Astrocyte (in vitro differentiated cells and primary cell): ENCODE data around the gene ZNF385D. TPM values are rescaled to one million over a fixed set of nuclear protein-coding genes. Genes with fewer than 3 reads are reported as not detected.

Source experiments
- DNase-seq: peaks from one replicate; pipeline ENCODE4 v3.0.0-alpha.2; 2010; ENCODE audit warnings: low read depth
- FAIRE-seq: peaks from 2 replicates; lab custom pipeline; 2011; peaks lifted over from hg19 to GRCh38; lab: Jason Lieb, UNC
- H2AFZ ChIP-seq: 2 replicates; pipeline ENCODE4 v1.6.0; 2012; ENCODE audit warnings: low read depth, low read length, inconsistent platforms
- H3K27ac ChIP-seq: 2 replicates; pipeline ENCODE4 v1.5.1; 2011; ENCODE audit warnings: low read depth, low read length, inconsistent platforms
- H3K27me3 ChIP-seq: 2 replicates; pipeline ENCODE4 v1.6.0; 2011; ENCODE audit warnings: low read length, inconsistent platforms; ENCODE audit not compliant: insufficient read depth
- H3K36me3 ChIP-seq: 2 replicates; pipeline ENCODE4 v1.5.1; 2011; ENCODE audit warnings: low read length, inconsistent platforms; ENCODE audit not compliant: insufficient read depth
- H3K4me1 ChIP-seq: 2 replicates; pipeline ENCODE4 v1.5.1; 2011; ENCODE audit warnings: low read length, inconsistent platforms; ENCODE audit not compliant: insufficient read depth
- H3K4me2 ChIP-seq: 2 replicates; pipeline ENCODE4 v1.6.0; 2012; ENCODE audit warnings: low read length, inconsistent platforms
- H3K4me3 ChIP-seq: 2 replicates; pipeline ENCODE4 v1.5.1; 2011; ENCODE audit warnings: low read depth, mild to moderate bottlenecking, low read length, inconsistent platforms; ENCODE audit not compliant: insufficient read depth
- H3K79me2 ChIP-seq: 2 replicates; pipeline ENCODE4 v1.6.0; 2012; ENCODE audit warnings: mild to moderate bottlenecking, low read length, inconsistent platforms; ENCODE audit not compliant: insufficient read depth
- H3K9ac ChIP-seq: 2 replicates; pipeline ENCODE4 v1.6.0; 2012; ENCODE audit warnings: mild to moderate bottlenecking, low read length, inconsistent platforms
- H3K9me3 ChIP-seq: 2 replicates; pipeline ENCODE4 v1.5.1; 2012; ENCODE audit warnings: low read depth, mild to moderate bottlenecking, low read length, inconsistent platforms; ENCODE audit not compliant: insufficient read depth
- H4K20me1 ChIP-seq: 2 replicates; pipeline ENCODE4 v1.6.0; 2012; ENCODE audit warnings: low read length, inconsistent platforms; ENCODE audit not compliant: insufficient read depth
- H3K27ac Mint-ChIP-seq: one replicate; pipeline ENCODE4 v1.8.0; 2021; ENCODE audit warnings: mild to moderate bottlenecking, mixed read lengths; ENCODE audit not compliant: unreplicated experiment
- H3K27me3 Mint-ChIP-seq: one replicate; pipeline ENCODE4 v1.8.0; 2021; ENCODE audit warnings: low read depth, mixed read lengths; ENCODE audit not compliant: unreplicated experiment
- H3K36me3 Mint-ChIP-seq: one replicate; pipeline ENCODE4 v1.8.0; 2021; ENCODE audit warnings: low read depth, mixed read lengths; ENCODE audit not compliant: unreplicated experiment
- H3K4me1 Mint-ChIP-seq: one replicate; pipeline ENCODE4 v1.8.0; 2021; ENCODE audit warnings: low read depth, mixed read lengths; ENCODE audit not compliant: unreplicated experiment
- H3K4me3 Mint-ChIP-seq: one replicate; pipeline ENCODE4 v1.8.0; 2021; ENCODE audit warnings: mild to moderate bottlenecking, moderate library complexity, mixed read lengths; ENCODE audit not compliant: unreplicated experiment
- H3K9me3 Mint-ChIP-seq: one replicate; pipeline ENCODE4 v1.8.0; 2021; ENCODE audit warnings: mild to moderate bottlenecking, mixed read lengths; ENCODE audit not compliant: unreplicated experiment
- EZH2 ChIP-seq: IDR thresholded peaks from 2 replicates; pipeline ENCODE4 v1.6.1; 2012; ENCODE audit warnings: mild to moderate bottlenecking, low read length, inconsistent platforms; ENCODE audit not compliant: insufficient read depth
- total RNA-seq: library from RNA; stranded (reverse); gene quantifications from 2 replicates; pipeline ENCODE4 v1.2.1, GENCODE V29; 2021
- TF ChIP-seq, protein P1 (sequence below): IDR thresholded peaks from 2 replicates; pipeline ENCODE4 v1.5.1; 2011; ENCODE audit warnings: low read depth, mild to moderate bottlenecking, inconsistent platforms, low read length, moderate library complexity; ENCODE audit not compliant: insufficient read depth

Gene ZNF385D
- total RNA-seq, 1 donor from 2014 or later = 7.8 TPM

DNA sequence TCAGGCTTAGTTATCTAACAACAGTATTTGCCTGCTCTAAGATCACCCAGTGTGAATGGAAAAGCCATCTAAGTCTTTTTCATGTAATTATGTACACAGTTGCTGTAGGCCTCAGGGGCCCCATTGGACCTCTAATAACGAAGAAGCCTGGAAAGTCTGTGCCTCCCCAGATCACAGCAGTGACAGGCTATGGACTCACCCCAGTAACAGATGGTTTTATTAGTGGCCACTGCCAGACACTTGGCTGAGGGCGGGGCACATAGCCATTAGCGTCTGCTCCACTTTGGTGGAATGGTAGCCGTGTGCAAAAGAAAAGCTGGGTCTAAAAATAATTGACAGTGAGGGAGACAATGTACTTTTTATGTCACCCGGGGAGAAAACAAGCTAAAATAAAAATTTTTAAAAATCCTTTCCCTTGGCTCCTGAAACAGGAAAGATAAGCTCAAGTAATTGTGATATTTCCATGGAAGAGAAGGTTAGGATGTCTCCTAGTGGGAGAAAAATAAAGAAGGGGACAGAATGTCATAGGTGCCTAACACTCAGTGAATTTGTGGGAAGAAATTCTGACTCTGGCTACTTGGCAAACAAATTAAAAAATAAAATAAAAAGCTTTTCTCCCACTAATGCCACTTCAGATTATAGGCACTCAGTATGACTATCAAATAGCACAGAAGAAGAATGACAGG lies 44.3 kb upstream of the ZNF385D start:
- H3K9ac ChIP-seq = no peak overlapping the region
- no peaks in the 10 kb centered on the region for H3K36me3 Mint-ChIP-seq
- H2AFZ ChIP-seq = no peak overlapping the region
- H3K36me3 ChIP-seq = no peaks in the 10 kb centered on the region
- no peak overlapping the region for H3K4me3 Mint-ChIP-seq
- no peaks in the 10 kb centered on the region for H3K4me1 ChIP-seq
- H3K27ac Mint-ChIP-seq = no peak overlapping the region
- FAIRE-seq (no peak), DNase-seq (no peak)
- no peak overlapping the region for H3K4me2 ChIP-seq
- H3K9me3 Mint-ChIP-seq = no peaks in the 10 kb centered on the region
- no peak overlapping the region for H3K4me3 ChIP-seq
- TF ChIP-seq, protein P1, sequence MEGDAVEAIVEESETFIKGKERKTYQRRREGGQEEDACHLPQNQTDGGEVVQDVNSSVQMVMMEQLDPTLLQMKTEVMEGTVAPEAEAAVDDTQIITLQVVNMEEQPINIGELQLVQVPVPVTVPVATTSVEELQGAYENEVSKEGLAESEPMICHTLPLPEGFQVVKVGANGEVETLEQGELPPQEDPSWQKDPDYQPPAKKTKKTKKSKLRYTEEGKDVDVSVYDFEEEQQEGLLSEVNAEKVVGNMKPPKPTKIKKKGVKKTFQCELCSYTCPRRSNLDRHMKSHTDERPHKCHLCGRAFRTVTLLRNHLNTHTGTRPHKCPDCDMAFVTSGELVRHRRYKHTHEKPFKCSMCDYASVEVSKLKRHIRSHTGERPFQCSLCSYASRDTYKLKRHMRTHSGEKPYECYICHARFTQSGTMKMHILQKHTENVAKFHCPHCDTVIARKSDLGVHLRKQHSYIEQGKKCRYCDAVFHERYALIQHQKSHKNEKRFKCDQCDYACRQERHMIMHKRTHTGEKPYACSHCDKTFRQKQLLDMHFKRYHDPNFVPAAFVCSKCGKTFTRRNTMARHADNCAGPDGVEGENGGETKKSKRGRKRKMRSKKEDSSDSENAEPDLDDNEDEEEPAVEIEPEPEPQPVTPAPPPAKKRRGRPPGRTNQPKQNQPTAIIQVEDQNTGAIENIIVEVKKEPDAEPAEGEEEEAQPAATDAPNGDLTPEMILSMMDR = no peak
- no peak for TF ChIP-seq EZH2
- no peaks in the 10 kb centered on the region for H4K20me1 ChIP-seq
- H3K27ac ChIP-seq = no peak overlapping the region
- no peaks in the 10 kb centered on the region for H3K4me1 Mint-ChIP-seq
- H3K27me3 Mint-ChIP-seq = no peaks in the 10 kb centered on the region
- H3K79me2 ChIP-seq = no peaks in the 10 kb centered on the region
- no peaks in the 10 kb centered on the region for H3K9me3 ChIP-seq
- no peaks in the 10 kb centered on the region for H3K27me3 ChIP-seq

DNA sequence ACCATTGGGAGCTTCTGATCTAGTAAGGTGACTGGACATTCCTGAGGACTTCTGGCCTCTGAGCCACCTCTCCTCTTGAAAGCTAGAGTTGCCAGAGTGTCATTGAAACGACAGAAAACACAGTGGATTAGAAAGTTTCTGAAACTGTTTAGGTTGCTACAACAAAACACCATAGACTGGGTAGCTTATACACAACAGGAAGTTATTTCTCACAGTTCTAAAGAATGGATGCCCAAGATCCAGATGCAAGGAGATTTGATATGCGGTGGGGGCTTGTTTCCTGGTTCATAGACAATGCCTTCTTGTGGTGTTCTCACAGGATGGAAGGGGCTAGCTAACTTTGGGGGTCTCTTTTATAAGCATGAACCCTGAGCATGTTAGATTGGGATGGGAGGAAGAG lies 43.3 kb upstream of the ZNF385D start:
- no peaks in the 10 kb centered on the region for H3K9me3 ChIP-seq
- Mint-ChIP-seq H3K27me3 (no peaks in the 10 kb centered on the region), H3K4me3 (no peak overlapping the region), H3K36me3 (no peaks in the 10 kb centered on the region), H3K4me1 (no peaks in the 10 kb centered on the region), H3K27ac (no peak overlapping the region), H3K9me3 (no peaks in the 10 kb centered on the region)
- H2AFZ ChIP-seq = no peak overlapping the region
- no peaks in the 10 kb centered on the region for H3K79me2 ChIP-seq
- no peaks in the 10 kb centered on the region for H3K4me1 ChIP-seq
- TF ChIP-seq, protein P1 = no peak
- TF ChIP-seq EZH2 = no peak
- H4K20me1 ChIP-seq = no peaks in the 10 kb centered on the region
- no peak for FAIRE-seq
- H3K4me2 ChIP-seq = no peak overlapping the region
- no peaks in the 10 kb centered on the region for H3K27me3 ChIP-seq
- H3K36me3 ChIP-seq = no peaks in the 10 kb centered on the region
- no peak overlapping the region for H3K4me3 ChIP-seq
- no peak for DNase-seq
- no peak overlapping the region for H3K27ac ChIP-seq
- no peak overlapping the region for H3K9ac ChIP-seq

DNA sequence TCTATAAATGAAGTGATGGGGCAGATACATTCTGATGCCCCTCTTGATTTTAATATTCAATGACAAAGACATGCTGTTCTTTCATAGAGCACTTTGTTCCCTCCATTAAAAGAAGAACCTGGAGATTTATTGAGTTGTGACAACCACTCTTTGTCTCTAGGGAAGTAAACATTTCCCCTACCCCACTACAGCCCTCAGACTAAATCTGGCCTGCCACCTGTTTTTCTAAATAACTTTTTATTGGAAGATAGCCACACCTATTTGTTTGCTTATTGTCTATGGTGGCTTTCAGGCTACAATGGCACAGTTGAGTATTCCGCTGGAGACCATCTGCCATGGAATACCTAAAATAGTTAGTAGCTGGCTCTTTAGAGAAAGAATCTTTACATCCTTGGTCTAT lies 41.2 kb upstream of the ZNF385D start:
- Histone ChIP-seq H3K4me3 (no peak overlapping the region), H2AFZ (no peak overlapping the region), H3K79me2 (no peaks in the 10 kb centered on the region), H3K4me2 (no peak overlapping the region), H3K27me3 (no peaks in the 10 kb centered on the region), H4K20me1 (no peaks in the 10 kb centered on the region), H3K27ac (no peak overlapping the region), H3K9me3 (no peaks in the 10 kb centered on the region), H3K9ac (no peak overlapping the region), H3K4me1 (no peaks in the 10 kb centered on the region), H3K36me3 (no peaks in the 10 kb centered on the region)
- TF ChIP-seq EZH2 = no peak
- TF ChIP-seq, protein P1 = no peak
- no peak for FAIRE-seq
- Mint-ChIP-seq H3K27me3 (no peaks in the 10 kb centered on the region), H3K36me3 (no peaks in the 10 kb centered on the region), H3K9me3 (no peaks in the 10 kb centered on the region), H3K27ac (no peak overlapping the region), H3K4me3 (no peak overlapping the region), H3K4me1 (no peaks in the 10 kb centered on the region)
- no peak for DNase-seq
